K562 (cell line): Measurements from ENCODE around the gene ZNF48.

Experiments used
- CBX1 ChIP-seq: sonication (generic); IDR thresholded peaks from 2 replicates; pipeline ENCODE4 v1.6.1; 2016; ENCODE audit warnings: antibody characterized with exemption, low read depth, mild to moderate bottlenecking
- EP300 ChIP-seq: IDR thresholded peaks from 2 replicates; pipeline ENCODE4 v1.6.1; 2012; ENCODE audit warnings: low read length, improper control_type of control experiment
- FOXM1 ChIP-seq, 2 experiments: fragments of 450-650 bp in 1 of 2; sonication (generic) in 1 of 2; formaldehyde crosslinking in 1 of 2; IDR thresholded peaks; 2 replicates each; pipeline versions ENCODE4 v1.6.1 to v1.9.0; 2017 to 2022; ENCODE audit warnings: low read depth in 2 of 2, mild to moderate bottlenecking in 2 of 2, missing genetic modification reagents in 1 of 2, moderate library complexity in 1 of 2
- KLF16 ChIP-seq: IDR thresholded peaks from 2 replicates; pipeline ENCODE4 v1.6.1; 2016; ENCODE audit warnings: antibody characterized with exemption
- NR3C1 ChIP-seq: sonication (generic); formaldehyde crosslinking; IDR thresholded peaks from 2 replicates; pipeline ENCODE4 v1.8.1; 2022; ENCODE audit warnings: missing genetic modification reagents
- POLR2AphosphoS5 ChIP-seq: IDR thresholded peaks from 2 replicates; pipeline ENCODE4 v1.6.1; 2011; ENCODE audit warnings: mild to moderate bottlenecking, low read depth, low read length, moderate library complexity; ENCODE audit not compliant: control insufficient read depth, insufficient read depth
- POLR2H ChIP-seq: IDR thresholded peaks from 2 replicates; pipeline ENCODE4 v1.6.1; 2016; ENCODE audit warnings: missing genetic modification characterization, low read depth, mild to moderate bottlenecking, control low read depth, missing compliant biosample characterization, moderate library complexity
- SPI1 ChIP-seq: IDR thresholded peaks from 2 replicates; pipeline ENCODE4 v1.6.1; 2011; ENCODE audit warnings: low read depth, low read length, control low read depth, borderline replicate concordance
- TF ChIP-seq, protein P1 (sequence below), 3 experiments: IDR thresholded peaks in 2 of 3; conservative IDR thresholded peaks in 1 of 3; 2 replicates each; pipeline ENCODE4 v1.5.1; 2011 to 2012; ENCODE audit warnings: low read length in 3 of 3, mild to moderate bottlenecking in 3 of 3, control low read depth in 2 of 3, improper control_type of control experiment in 1 of 3, inconsistent platforms in 1 of 3, low read depth in 1 of 3, mixed read lengths in 1 of 3, moderate library complexity in 1 of 3; ENCODE audit not compliant: insufficient read depth in 2 of 3
- TF ChIP-seq, protein P2 (sequence below): sonication (generic); formaldehyde crosslinking; IDR thresholded peaks from 2 replicates; pipeline ENCODE4 v1.8.1; 2022; ENCODE audit warnings: missing genetic modification reagents
- TF ChIP-seq, protein P3 (sequence below): sonication (generic); formaldehyde crosslinking; IDR thresholded peaks from 2 replicates; pipeline ENCODE4 v1.8.0; 2022; ENCODE audit warnings: mild to moderate bottlenecking, missing genetic modification reagents

DNA sequence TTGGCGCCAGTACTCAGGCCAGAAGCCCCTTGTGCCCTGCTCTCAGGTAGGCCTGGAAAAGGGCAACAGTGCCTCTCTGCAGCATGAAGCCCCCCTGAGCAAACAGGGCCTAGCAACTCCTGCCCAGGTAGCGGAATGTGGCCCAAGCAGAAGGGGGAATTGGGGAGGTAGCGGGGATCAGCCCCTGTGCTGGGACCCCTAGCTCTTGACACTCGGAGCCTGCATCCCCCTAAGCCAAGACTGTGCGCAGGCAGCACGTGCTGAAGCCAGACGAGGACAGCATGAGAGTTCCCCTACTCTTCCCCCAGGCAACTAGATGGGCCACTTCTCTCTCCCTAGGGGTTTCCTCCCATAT is 39.3 kb upstream of the ZNF48 start:
- TF ChIP-seq NR3C1 (no peak), SPI1 (no peak), POLR2AphosphoS5 (no peak; the same call in 1 of the 2 replicates), POLR2H (tag) (no peak), FOXM1 (IDR thresholded peaks at IDR 0.05; ENCODE audit: low read depth) (no peak), FOXM1 (CRISPR knock-in tag; IDR thresholded peaks at IDR 0.05; ENCODE audit: low read depth) (no peak), CBX1 (no peak), EP300 (no peak), KLF16 (no peak)
- TF ChIP-seq, protein P1, sequence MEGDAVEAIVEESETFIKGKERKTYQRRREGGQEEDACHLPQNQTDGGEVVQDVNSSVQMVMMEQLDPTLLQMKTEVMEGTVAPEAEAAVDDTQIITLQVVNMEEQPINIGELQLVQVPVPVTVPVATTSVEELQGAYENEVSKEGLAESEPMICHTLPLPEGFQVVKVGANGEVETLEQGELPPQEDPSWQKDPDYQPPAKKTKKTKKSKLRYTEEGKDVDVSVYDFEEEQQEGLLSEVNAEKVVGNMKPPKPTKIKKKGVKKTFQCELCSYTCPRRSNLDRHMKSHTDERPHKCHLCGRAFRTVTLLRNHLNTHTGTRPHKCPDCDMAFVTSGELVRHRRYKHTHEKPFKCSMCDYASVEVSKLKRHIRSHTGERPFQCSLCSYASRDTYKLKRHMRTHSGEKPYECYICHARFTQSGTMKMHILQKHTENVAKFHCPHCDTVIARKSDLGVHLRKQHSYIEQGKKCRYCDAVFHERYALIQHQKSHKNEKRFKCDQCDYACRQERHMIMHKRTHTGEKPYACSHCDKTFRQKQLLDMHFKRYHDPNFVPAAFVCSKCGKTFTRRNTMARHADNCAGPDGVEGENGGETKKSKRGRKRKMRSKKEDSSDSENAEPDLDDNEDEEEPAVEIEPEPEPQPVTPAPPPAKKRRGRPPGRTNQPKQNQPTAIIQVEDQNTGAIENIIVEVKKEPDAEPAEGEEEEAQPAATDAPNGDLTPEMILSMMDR (IDR thresholded peaks at IDR 0.05 in 2 of 3, conservative IDR thresholded peaks at IDR 0.05 in 1 of 3; ENCODE audit: insufficient read depth in 2 of 3, low read depth in 1 of 3, low read length in 3 of 3) = no peak
- TF ChIP-seq, protein P2, sequence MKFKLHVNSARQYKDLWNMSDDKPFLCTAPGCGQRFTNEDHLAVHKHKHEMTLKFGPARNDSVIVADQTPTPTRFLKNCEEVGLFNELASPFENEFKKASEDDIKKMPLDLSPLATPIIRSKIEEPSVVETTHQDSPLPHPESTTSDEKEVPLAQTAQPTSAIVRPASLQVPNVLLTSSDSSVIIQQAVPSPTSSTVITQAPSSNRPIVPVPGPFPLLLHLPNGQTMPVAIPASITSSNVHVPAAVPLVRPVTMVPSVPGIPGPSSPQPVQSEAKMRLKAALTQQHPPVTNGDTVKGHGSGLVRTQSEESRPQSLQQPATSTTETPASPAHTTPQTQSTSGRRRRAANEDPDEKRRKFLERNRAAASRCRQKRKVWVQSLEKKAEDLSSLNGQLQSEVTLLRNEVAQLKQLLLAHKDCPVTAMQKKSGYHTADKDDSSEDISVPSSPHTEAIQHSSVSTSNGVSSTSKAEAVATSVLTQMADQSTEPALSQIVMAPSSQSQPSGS (CRISPR knock-in tag) = no peak
- TF ChIP-seq, protein P3, sequence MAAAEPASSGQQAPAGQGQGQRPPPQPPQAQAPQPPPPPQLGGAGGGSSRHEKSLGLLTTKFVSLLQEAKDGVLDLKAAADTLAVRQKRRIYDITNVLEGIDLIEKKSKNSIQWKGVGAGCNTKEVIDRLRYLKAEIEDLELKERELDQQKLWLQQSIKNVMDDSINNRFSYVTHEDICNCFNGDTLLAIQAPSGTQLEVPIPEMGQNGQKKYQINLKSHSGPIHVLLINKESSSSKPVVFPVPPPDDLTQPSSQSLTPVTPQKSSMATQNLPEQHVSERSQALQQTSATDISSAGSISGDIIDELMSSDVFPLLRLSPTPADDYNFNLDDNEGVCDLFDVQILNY (CRISPR knock-in tag) = no peak
